HFFc6 (cell line): ENCODE measurements around the gene MBTPS1. TPM values are rescaled to one million over a fixed set of nuclear protein-coding genes. Genes with fewer than 3 reads are reported as not detected.

ENCODE experiments used
- DNase-seq: peaks from one replicate; pipeline ENCODE4 v3.0.0-alpha.2; 2018
- H3K27ac Mint-ChIP-seq: 2 replicates; pipeline ENCODE4 v1.8.0; 2020; ENCODE audit warnings: mild to moderate bottlenecking, mixed read lengths
- H3K27me3 Mint-ChIP-seq: 2 replicates; pipeline ENCODE4 v1.8.0; 2021; ENCODE audit warnings: mild to moderate bottlenecking, moderate library complexity, mixed read lengths; ENCODE audit not compliant: insufficient read depth
- H3K36me3 Mint-ChIP-seq: 2 replicates; pipeline ENCODE4 v1.8.0; 2021; ENCODE audit warnings: low read depth, mixed read lengths
- H3K4me1 Mint-ChIP-seq: 2 replicates; pipeline ENCODE4 v1.8.0; 2020; ENCODE audit warnings: low read depth, mixed read lengths
- H3K4me3 Mint-ChIP-seq: 2 replicates; pipeline ENCODE4 v1.8.0; 2020; ENCODE audit warnings: mild to moderate bottlenecking, moderate library complexity, mixed read lengths
- H3K9me3 Mint-ChIP-seq: 2 replicates; pipeline ENCODE4 v1.8.0; 2020; ENCODE audit warnings: mild to moderate bottlenecking, mixed read lengths
- CTCF ChIP-seq: fragments of 200-600 bp; sonication (generic); IDR thresholded peaks from 2 replicates; pipeline ENCODE4 v1.5.0; 2021; ENCODE audit warnings: antibody characterized with exemption, mild to moderate bottlenecking
- total RNA-seq, 6 experiments: library from RNA; stranded (reverse); fragmentation: NEBNext Ultra II Directional; extraction: Animal tissue kit (Norgen Biotek cat#: 25700); gene quantifications; 2 replicates in 1 of 6; 3 replicates in 5 of 6; pipeline ENCODE4 v1.2.3, GENCODE V29; 2021

MBTPS1 gene
- total RNA-seq, 6 experiments from 2014 or later, result 96.6 to 123 (median 102) TPM

GRCh38 chr16:84048270-84048669 lies 68.5 kb downstream of the MBTPS1 start:
- peaks cover 12% of the 10 kb centered on the region for H3K27me3 Mint-ChIP-seq
- H3K4me3 Mint-ChIP-seq, result no peak overlapping the region
- no peak for DNase-seq
- H3K4me1 Mint-ChIP-seq, result no peaks in the 10 kb centered on the region
- TF ChIP-seq CTCF, result peak; percentile 37
- H3K27ac Mint-ChIP-seq, result no peak overlapping the region
- peaks cover 9% of the 10 kb centered on the region; the same call in 1 of the 2 replicates for H3K36me3 Mint-ChIP-seq
- no peaks in the 10 kb centered on the region for H3K9me3 Mint-ChIP-seq

- H3K4me3 Mint-ChIP-seq, result no peak overlapping the region
- peaks cover 2% of the 10 kb centered on the region; the same call in 1 of the 2 replicates for H3K36me3 Mint-ChIP-seq
- no peak for TF ChIP-seq CTCF
- peaks cover 12% of the 10 kb centered on the region for H3K27me3 Mint-ChIP-seq
- DNase-seq, result no peak
- no peaks in the 10 kb centered on the region for H3K9me3 Mint-ChIP-seq
- no peak overlapping the region for H3K27ac Mint-ChIP-seq
- no peaks in the 10 kb centered on the region for H3K4me1 Mint-ChIP-seq
Observed at GRCh38 chr16:84047626-84048025, 69.1 kb downstream of the MBTPS1 start.

DNA sequence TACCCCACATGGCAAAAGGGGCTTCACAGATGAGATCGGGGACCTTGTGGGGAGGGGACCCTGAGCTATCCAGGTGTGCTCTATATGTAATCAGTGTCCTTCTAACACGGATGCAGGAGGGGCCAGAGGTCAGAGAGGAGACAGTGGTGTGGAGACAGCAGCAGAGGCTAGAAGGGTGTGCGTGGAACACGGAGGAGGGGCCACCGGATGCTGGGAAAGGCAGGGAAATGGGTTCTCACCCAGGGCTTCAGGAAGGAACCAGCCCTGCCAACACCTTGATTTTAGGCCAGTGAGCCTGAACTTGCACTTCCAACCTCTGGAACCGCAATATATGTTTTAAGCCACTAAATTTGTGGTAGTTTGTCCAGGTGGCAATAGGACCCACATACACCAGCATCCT lies 69.5 kb downstream of the MBTPS1 start:
- DNase-seq, result no peak
- peaks cover 12% of the 10 kb centered on the region for H3K27me3 Mint-ChIP-seq
- H3K4me1 Mint-ChIP-seq, result no peaks in the 10 kb centered on the region
- H3K27ac Mint-ChIP-seq, result no peak overlapping the region
- H3K9me3 Mint-ChIP-seq, result no peaks in the 10 kb centered on the region
- no peak for TF ChIP-seq CTCF
- H3K4me3 Mint-ChIP-seq, result no peak overlapping the region
- H3K36me3 Mint-ChIP-seq, result no peaks in the 10 kb centered on the region

- Mint-ChIP-seq H3K27ac (no peak overlapping the region), H3K27me3 (peaks cover 22% of the 10 kb centered on the region), H3K9me3 (no peaks in the 10 kb centered on the region), H3K36me3 (no peaks in the 10 kb centered on the region), H3K4me1 (peaks cover under 1% of the 10 kb centered on the region; the same call in 1 of the 2 replicates), H3K4me3 (no peak overlapping the region)
- DNase-seq, result no peak
- no peak for TF ChIP-seq CTCF
Observed at GRCh38 chr16:84045818-84046470, 70.8 kb downstream of the MBTPS1 start.

GRCh38 chr16:84045001-84045817 lies 71.5 kb downstream of the MBTPS1 start:
- no peak for DNase-seq
- no peaks in the 10 kb centered on the region for H3K9me3 Mint-ChIP-seq
- H3K27me3 Mint-ChIP-seq, result peaks cover 29% of the 10 kb centered on the region
- peaks cover 5% of the 10 kb centered on the region; the same call in 1 of the 2 replicates for H3K4me1 Mint-ChIP-seq
- no peaks in the 10 kb centered on the region for H3K36me3 Mint-ChIP-seq
- no peak overlapping the region for H3K27ac Mint-ChIP-seq
- TF ChIP-seq CTCF, result no peak
- H3K4me3 Mint-ChIP-seq, result no peak overlapping the region
